GM12864 (cell line): ENCODE results near the gene CYP27B1.

ENCODE experiments used
- DNase-seq: peaks from one replicate; pipeline ENCODE4 v3.0.0-alpha.2; 2011; ENCODE audit warnings: low read depth
- H3K4me3 ChIP-seq: 2 replicates; pipeline ENCODE4 v1.5.1; 2011; ENCODE audit warnings: mild to moderate bottlenecking, low read depth, low read length, control low read depth
- TF ChIP-seq, protein P1 (sequence below): IDR thresholded peaks from 2 replicates; pipeline ENCODE4 v1.5.1; 2011; ENCODE audit warnings: low read depth, mild to moderate bottlenecking, moderate library complexity, low read length, control low read depth, inconsistent platforms; ENCODE audit errors: missing control alignments

The CYP27B1 gene

DNA sequence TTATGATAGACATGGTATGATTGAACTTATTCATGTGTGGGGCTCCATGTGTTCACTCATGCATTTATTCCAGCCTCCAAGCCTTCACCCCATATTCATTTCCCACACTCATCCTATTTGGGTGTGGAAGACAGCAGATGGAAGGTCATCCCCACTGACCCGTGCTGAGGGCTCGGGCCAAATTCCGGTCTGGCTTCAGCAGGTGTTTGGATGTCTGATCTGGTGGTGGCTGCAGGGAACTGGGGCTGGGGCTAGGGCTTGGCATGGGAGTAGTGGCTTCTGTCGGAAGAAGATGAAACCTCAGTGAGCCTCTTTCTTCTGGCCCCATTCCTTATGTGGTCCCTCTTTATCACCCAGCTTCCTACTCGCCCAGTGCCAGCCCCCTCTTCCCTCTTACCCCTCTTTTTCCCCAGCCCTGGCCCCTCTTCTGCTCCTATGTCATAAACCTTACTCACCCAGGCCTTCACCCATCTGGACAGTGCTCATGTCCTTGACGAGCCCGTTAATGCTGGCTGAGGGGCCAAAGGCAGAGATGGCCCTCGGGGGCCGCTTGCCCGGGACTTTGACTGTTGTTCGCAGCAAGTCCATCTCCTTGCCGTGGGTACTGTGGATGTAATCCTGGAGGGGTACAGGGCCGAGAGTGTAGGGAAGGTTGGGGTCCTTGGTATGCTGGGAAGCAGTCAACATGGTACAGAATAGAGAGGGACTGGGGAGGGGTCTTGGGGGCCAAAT is 36.4 kb downstream of the CYP27B1 start:
- no peak for DNase-seq
- H3K4me3 ChIP-seq: no peak overlapping the region
- TF ChIP-seq, protein P1, sequence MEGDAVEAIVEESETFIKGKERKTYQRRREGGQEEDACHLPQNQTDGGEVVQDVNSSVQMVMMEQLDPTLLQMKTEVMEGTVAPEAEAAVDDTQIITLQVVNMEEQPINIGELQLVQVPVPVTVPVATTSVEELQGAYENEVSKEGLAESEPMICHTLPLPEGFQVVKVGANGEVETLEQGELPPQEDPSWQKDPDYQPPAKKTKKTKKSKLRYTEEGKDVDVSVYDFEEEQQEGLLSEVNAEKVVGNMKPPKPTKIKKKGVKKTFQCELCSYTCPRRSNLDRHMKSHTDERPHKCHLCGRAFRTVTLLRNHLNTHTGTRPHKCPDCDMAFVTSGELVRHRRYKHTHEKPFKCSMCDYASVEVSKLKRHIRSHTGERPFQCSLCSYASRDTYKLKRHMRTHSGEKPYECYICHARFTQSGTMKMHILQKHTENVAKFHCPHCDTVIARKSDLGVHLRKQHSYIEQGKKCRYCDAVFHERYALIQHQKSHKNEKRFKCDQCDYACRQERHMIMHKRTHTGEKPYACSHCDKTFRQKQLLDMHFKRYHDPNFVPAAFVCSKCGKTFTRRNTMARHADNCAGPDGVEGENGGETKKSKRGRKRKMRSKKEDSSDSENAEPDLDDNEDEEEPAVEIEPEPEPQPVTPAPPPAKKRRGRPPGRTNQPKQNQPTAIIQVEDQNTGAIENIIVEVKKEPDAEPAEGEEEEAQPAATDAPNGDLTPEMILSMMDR: no peak

DNA sequence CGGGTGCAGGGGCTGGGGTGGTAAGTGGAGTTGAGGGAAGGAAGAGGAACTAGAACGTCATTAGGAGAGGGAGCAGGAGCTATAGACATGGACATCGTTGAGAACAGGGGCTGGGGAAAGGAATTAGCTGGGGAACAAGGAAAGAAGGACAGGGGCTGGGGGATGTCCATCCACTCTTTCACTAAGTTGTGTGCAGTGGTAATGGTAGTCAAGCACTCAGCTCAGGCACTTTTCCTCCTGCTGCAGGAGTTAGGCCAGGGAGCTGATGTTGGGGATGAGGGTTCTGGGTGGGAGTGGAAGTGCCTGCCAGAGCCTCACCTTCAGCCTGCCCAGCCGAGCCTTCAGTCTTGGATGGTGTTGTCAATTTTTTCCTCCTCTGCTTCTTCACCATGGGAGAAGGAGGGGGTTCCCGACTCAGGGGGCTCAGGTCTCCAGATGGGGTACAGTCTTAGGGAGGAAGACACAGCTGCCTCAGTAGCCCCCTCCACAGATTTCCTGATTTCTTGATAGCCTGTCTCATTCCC is 37.5 kb downstream of the CYP27B1 start:
- TF ChIP-seq, protein P1: no peak
- no peak overlapping the region for H3K4me3 ChIP-seq
- no peak for DNase-seq

DNA sequence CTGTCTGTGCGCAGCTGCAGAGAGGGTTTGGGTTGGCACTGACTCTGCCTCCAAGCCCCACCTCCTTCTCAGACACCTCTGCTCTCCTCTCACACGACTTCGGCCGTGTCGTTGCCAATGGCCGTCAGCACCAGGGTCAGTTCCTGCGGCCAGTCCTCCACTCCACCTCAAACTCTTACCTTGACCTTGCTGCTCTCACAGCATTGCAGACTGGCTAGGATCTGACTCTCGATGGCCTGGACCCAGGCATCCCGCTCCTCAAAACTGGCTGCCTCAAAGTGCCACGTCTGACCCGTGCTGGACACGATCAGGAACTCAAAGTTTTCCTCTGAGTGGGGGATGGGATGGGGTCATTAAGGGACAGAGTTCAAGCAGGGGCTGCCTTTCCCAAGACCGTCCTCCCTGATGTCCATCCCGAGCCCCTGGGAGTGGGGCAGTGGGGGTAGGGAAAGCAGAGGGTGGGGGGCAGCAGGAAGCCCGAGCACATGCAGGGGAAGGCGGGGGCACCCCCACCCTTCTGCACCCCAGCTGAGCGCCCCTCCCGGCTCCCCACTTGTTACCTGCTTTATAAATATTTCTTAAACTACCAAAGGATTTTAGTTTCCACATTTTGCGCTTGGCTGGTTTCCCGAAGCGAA is 39.0 kb downstream of the CYP27B1 start:
- no peak overlapping the region for H3K4me3 ChIP-seq
- DNase-seq: no peak
- TF ChIP-seq, protein P1: no peak

DNA sequence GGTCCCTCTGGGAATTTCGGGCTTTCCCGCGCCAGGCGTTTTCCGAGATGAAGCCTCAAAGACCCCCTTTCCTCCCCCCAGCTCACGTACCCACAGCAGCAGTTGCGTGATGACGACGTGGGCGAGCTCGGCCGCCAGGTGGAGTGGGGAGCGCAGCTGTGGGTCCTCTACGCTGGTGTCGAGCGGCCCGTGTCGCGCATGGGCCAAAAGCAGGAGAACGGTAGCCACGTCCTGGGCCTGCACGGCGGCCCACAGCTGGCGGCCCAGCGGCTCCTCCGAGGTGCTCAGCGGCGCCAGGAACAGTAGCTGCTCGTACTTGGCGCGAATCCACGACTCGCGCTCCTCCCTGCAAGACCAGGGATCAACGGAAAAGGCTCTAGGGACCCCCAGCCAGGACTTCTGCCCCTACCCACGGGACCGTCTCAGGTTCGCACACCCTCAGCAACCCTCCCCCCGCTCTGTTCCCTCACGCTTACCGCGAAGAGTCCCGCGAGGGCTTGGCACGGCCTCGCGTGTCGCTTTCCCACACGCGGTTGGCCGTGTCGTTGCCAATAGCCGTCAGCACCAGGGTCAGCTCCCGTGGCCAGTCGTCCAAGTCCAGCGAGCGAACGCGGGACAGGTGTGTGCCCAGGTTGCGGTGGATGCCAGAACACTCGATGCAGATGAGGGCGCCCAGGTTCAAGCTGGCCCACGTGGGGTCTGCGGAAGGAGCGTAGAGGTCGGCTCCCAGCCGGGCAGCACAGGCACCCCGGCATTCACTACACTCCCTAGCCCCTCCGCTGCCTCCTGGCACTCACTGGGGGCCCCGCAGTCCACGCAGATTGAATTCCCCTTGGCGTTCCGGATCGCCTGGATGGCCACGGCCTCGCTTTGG is 39.8 kb downstream of the CYP27B1 start:
- DNase-seq: no peak
- TF ChIP-seq, protein P1: no peak
- no peak overlapping the region for H3K4me3 ChIP-seq

DNA sequence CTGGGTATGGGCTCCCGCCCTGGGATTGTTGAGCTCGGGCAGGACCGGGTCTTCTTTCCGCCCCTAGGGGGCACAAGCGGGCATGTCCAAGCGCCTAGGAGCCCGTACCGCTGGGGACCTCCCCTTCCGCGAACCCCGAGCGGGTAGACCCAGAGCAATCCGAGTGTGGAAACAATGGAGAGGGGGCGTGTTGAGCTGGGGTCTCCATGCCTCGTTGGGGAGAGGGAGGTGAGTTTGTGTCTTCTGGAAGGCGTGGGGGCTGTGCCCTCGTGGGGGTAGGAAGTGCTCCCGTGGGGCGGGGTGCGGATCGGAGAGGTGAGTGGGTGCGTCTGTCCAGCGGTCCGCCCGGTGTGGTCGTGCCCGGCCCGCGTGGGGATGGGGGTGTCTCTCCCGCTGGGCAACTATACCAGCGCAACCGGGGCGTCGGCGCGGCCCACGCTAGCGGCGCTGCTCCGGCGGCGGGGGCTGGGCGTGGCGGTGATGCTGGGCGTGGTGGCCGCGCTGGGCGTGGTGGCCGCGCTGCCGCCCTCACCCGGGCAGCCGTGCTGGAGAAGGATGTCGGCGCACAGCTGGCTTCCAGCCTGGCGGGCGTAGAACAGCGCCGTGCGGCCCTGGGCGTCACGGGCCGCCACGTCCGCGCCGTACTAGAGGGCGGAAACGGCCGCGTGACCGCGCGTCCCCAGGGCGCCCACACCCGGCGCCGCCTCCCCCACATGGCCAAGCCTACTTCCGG is 40.6 kb downstream of the CYP27B1 start:
- no peak for DNase-seq
- TF ChIP-seq, protein P1: peak; percentile 34
- H3K4me3 ChIP-seq: no peak overlapping the region

DNA sequence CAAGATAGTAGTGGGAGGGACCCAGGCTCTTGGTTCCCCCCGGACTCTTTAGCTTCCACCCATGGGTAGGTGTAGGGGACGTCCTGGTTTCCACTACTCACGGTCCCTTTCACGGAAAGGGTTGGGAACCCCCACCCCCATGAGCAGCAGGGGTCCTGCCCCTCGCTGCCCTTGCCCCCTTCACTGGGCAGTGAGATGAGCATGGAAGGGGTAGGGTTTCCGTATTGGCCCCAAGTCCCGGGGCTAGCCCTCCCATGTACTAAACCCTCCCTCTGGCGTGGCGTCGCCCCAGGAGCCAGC is 41.1 kb downstream of the CYP27B1 start:
- no peak for DNase-seq
- TF ChIP-seq, protein P1: no peak
- H3K4me3 ChIP-seq: no peak overlapping the region
